Activated T-cell treated with anti-CD3 and anti-CD28 coated beads, Interleukin-2, amount 50 U/mL, for 4 hours (primary cell): ENCODE measurements around the gene PPFIBP1. TPM values are rescaled to one million over a fixed set of nuclear protein-coding genes. Genes with fewer than 3 reads are reported as not detected.
A peak's percentile ranks its signal among the peaks of the same experiment; 100 is the strongest.
"Not testable (repeated sequence)": the region's sequence is repeated elsewhere in the genome, so short reads cannot be mapped to it uniquely, and the experiment has no call there.

Experiments
- ATAC-seq, 2 donors: fragments of 200-7000 bp; cut with Tn5 transposase; one replicate each; pipeline ENCODE4 v1.10.0; 2021
- DNase-seq: peaks from one replicate; pipeline ENCODE4 v3.0.0-alpha.2; 2020
- H3K27me3 Mint-ChIP-seq: one replicate; pipeline ENCODE4 v1.8.0; 2021; ENCODE audit warnings: low read depth, mixed read lengths
- H3K36me3 Mint-ChIP-seq: one replicate; pipeline ENCODE4 v1.8.0; 2022; ENCODE audit warnings: mixed read lengths; ENCODE audit not compliant: insufficient read depth
- H3K4me1 Mint-ChIP-seq: one replicate; pipeline ENCODE4 v1.8.0; 2021; ENCODE audit warnings: low read depth, mixed read lengths
- H3K4me3 Mint-ChIP-seq: one replicate; pipeline ENCODE4 v1.8.0; 2021; ENCODE audit warnings: mild to moderate bottlenecking, moderate library complexity, mixed read lengths
- H3K9me3 Mint-ChIP-seq: one replicate; pipeline ENCODE4 v1.8.0; 2021; ENCODE audit warnings: mixed read lengths
- total RNA-seq, 3 donors: library from RNA; stranded (reverse); gene quantifications; one replicate each; pipeline ENCODE4 v1.2.1, GENCODE V29; 2021

PPFIBP1 gene
- total RNA-seq, 3 donors from 2014 or later: 7.4 to 11.6 (median 10.9) TPM

GRCh38 chr12:27619308-27619707 is 95.3 kb downstream of the PPFIBP1 start:
- Mint-ChIP-seq H3K27me3 (no peaks in the 10 kb centered on the region), H3K4me1 (peaks cover 12% of the 10 kb centered on the region), H3K36me3 (no peaks in the 10 kb centered on the region), H3K4me3 (no peak overlapping the region), H3K9me3 (no peaks in the 10 kb centered on the region)
- ATAC-seq (peak; percentile 94 to 96), DNase-seq (no peak)

DNA sequence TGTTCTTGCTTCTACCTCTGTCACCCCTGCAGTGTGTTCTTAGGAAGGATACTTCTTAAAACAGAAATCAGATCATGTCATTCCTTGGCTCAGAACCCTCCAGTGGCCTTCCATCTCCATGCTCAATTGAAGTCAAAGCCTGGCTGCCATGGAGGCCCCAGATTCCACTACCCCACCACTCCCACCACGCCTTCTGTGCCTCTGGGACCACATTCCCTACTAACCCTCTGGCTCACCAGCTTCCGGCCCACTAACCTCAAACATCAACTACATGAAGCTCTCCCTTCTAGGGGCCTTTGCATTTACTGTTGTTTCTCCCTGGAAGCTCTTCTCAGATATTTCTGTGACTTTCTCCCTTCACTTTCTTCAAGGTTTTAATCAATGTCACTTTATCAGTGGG is 96.1 kb downstream of the PPFIBP1 start:
- Mint-ChIP-seq H3K4me3 (no peak overlapping the region), H3K9me3 (no peaks in the 10 kb centered on the region), H3K36me3 (no peaks in the 10 kb centered on the region), H3K4me1 (peaks cover 12% of the 10 kb centered on the region), H3K27me3 (no peaks in the 10 kb centered on the region)
- ATAC-seq (no peak), DNase-seq (no peak)

GRCh38 chr12:27622436-27623195 is 98.6 kb downstream of the PPFIBP1 start:
- H3K27me3 Mint-ChIP-seq: no peaks in the 10 kb centered on the region
- H3K4me3 Mint-ChIP-seq: no peak overlapping the region
- no peaks in the 10 kb centered on the region for H3K9me3 Mint-ChIP-seq
- no peak for DNase-seq
- H3K36me3 Mint-ChIP-seq: no peaks in the 10 kb centered on the region
- no peak for ATAC-seq
- peaks cover 14% of the 10 kb centered on the region for H3K4me1 Mint-ChIP-seq

GRCh38 chr12:27623645-27624044 is 99.6 kb downstream of the PPFIBP1 start:
- Mint-ChIP-seq H3K4me3 (no peak overlapping the region), H3K27me3 (no peaks in the 10 kb centered on the region), H3K36me3 (no peaks in the 10 kb centered on the region), H3K9me3 (no peaks in the 10 kb centered on the region), H3K4me1 (peaks cover 12% of the 10 kb centered on the region)
- no peak for ATAC-seq
- no peak for DNase-seq

DNA sequence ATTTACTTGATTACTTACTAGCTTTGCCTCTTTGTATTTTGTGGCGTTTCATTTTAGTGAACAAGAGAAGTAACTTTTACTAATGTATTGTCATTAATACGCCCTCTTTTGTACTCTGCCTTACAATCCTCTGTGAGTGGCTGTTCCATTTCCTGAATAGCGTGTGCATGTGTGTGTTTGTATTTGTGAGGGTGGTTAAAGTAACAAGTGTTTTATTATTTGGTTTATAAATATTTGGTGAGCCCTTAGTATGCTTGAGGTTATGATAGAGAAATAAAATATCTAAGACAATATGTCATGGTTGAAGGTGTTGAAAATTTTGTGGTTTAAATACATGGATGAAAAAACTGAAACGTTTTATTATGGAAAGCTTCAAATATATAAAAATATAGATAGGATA is 100.6 kb downstream of the PPFIBP1 start:
- H3K9me3 Mint-ChIP-seq: no peaks in the 10 kb centered on the region
- H3K4me1 Mint-ChIP-seq: peaks cover 4% of the 10 kb centered on the region
- ATAC-seq: no peak
- H3K27me3 Mint-ChIP-seq: no peaks in the 10 kb centered on the region
- no peak overlapping the region for H3K4me3 Mint-ChIP-seq
- no peak for DNase-seq
- no peaks in the 10 kb centered on the region for H3K36me3 Mint-ChIP-seq

- Mint-ChIP-seq H3K9me3 (no peaks in the 10 kb centered on the region), H3K36me3 (no peaks in the 10 kb centered on the region), H3K27me3 (no peaks in the 10 kb centered on the region), H3K4me1 (peaks cover 2% of the 10 kb centered on the region), H3K4me3 (no peak overlapping the region)
- DNase-seq (no peak), ATAC-seq (peak in 1 of 2 donors; percentile 46)
Measured at GRCh38 chr12:27627123-27627852, 103.3 kb downstream of the PPFIBP1 start.

DNA sequence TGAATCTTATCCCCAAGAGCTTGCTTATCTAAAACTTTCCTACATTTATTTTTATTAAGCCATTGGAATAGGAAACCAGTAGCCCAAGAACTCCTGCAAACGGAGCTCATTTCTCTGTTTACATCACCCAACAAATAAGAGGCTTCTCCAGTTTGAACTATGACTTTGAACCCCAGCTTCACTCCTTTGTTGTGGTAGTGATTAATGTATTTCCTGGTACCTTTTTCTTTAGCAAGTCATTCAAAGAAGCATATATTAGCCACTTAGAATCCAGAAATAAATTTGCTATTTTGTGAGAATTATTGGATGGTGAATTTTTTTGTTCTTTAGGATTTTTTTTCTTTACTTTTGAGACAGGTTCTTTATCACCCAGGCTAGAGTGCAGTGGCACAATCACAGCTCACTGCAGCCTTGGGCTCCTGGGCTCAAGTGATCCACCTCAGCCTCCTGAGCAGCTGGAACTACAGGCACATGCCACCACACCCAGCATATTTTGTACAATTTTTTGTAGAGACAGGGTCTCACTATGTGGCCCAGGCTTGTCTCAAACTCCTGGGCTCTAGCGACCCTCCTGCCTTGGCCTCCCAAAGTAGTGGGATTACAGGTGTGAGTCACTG is 104.0 kb downstream of the PPFIBP1 start:
- H3K36me3 Mint-ChIP-seq, H3K27me3 Mint-ChIP-seq, DNase-seq, H3K4me1 Mint-ChIP-seq, H3K9me3 Mint-ChIP-seq, H3K4me3 Mint-ChIP-seq: not testable (repeated sequence)
- ATAC-seq: peak in 1 of 2 donors; percentile 52

DNA sequence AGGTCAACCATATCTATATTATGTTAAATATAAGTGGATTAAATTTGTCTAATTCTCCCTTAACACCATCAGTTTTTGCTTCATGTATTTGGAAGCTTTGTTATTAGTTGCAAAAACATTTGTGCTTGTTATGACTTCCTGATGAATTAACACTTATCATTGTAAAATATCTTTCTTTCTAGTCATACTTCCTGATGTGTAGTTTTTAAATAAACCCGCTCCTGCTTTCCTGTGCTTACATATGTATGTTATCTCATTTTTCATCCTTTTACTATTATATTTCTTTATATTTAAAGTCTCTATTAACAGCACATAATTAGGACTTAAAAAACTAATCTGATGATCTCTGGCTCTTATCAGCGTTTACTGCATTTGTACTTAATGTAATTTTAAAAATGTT is 106.2 kb downstream of the PPFIBP1 start:
- H3K9me3 Mint-ChIP-seq, H3K4me3 Mint-ChIP-seq, DNase-seq, H3K4me1 Mint-ChIP-seq, H3K27me3 Mint-ChIP-seq, H3K36me3 Mint-ChIP-seq, ATAC-seq: not testable (repeated sequence)

DNA sequence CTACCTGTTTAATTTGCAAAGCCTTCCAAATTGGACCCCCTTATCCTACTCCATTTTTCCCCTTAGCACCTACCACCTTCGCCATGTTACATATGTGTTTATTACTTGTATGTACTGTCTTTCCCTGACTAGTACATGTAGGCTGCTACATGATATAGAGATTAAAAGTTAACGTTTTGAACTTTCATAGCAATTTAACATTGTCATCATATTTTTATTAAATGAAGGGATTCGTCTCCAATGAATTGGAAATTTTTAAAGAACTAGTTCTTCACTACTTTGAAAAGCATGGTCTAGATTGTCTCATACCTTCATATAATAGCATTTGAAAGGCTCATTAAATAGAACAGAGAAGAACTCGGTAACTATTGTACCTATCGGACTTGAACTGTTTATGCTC is 107.4 kb downstream of the PPFIBP1 start:
- peaks cover 2% of the 10 kb centered on the region for H3K4me1 Mint-ChIP-seq
- no peak for ATAC-seq
- no peaks in the 10 kb centered on the region for H3K27me3 Mint-ChIP-seq
- DNase-seq: no peak
- no peaks in the 10 kb centered on the region for H3K9me3 Mint-ChIP-seq
- no peaks in the 10 kb centered on the region for H3K36me3 Mint-ChIP-seq
- no peak overlapping the region for H3K4me3 Mint-ChIP-seq

GRCh38 chr12:27631813-27632491 is 107.9 kb downstream of the PPFIBP1 start:
- Mint-ChIP-seq H3K9me3 (no peaks in the 10 kb centered on the region), H3K27me3 (no peaks in the 10 kb centered on the region), H3K4me3 (no peak overlapping the region), H3K36me3 (peaks cover under 1% of the 10 kb centered on the region), H3K4me1 (peaks cover 2% of the 10 kb centered on the region)
- DNase-seq (no peak), ATAC-seq (no peak)

GRCh38 chr12:27635349-27635972 is 111.5 kb downstream of the PPFIBP1 start:
- no peak for DNase-seq
- H3K4me3 Mint-ChIP-seq: no peak overlapping the region

DNA sequence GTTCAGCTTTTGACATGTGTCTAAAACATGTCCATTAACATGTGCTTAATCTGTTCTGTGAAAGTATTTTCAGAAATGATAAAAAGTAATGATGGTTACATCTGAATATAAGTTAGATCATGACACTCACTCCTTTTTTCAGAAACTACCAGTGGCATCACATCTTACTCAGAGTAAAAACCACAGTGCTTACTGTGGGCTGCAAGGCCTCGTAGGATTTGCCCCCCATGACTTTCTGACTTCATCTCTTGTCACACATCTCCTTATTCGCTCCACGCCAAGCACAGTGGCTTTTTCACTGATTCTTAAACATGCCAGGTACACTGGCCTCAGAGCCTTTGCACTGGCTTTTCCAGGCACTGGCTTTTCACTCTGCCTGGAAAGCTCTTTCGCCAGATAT is 112.6 kb downstream of the PPFIBP1 start:
- DNase-seq, H3K4me3 Mint-ChIP-seq, H3K4me1 Mint-ChIP-seq, H3K9me3 Mint-ChIP-seq, H3K36me3 Mint-ChIP-seq, H3K27me3 Mint-ChIP-seq: not testable (repeated sequence)
- peak in 1 of 2 donors; percentile 28 for ATAC-seq

More at GRCh38 chr12:27635349-27635972, 111.5 kb downstream of the PPFIBP1 start:
- Mint-ChIP-seq H3K27me3 (no peaks in the 10 kb centered on the region), H3K36me3 (peaks cover 1% of the 10 kb centered on the region), H3K9me3 (no peaks in the 10 kb centered on the region), H3K4me1 (no peaks in the 10 kb centered on the region)
- no peak for ATAC-seq

GRCh38 chr12:27637524-27637923 is 113.5 kb downstream of the PPFIBP1 start:
- Mint-ChIP-seq H3K9me3 (no peaks in the 10 kb centered on the region), H3K4me1 (no peaks in the 10 kb centered on the region), H3K36me3 (peaks cover 1% of the 10 kb centered on the region), H3K4me3 (no peak overlapping the region), H3K27me3 (no peaks in the 10 kb centered on the region)
- DNase-seq (no peak), ATAC-seq (no peak)

- Mint-ChIP-seq H3K27me3 (no peaks in the 10 kb centered on the region), H3K4me3 (no peak overlapping the region), H3K9me3 (no peaks in the 10 kb centered on the region), H3K36me3 (peaks cover 1% of the 10 kb centered on the region), H3K4me1 (no peaks in the 10 kb centered on the region)
- DNase-seq (no peak), ATAC-seq (no peak)
Measured at GRCh38 chr12:27639265-27639664, 115.3 kb downstream of the PPFIBP1 start.
